Fibroblast of pulmonary artery (primary cell): ENCODE data around the gene DBN1.
A peak's percentile ranks its signal among the peaks of the same experiment; 100 is the strongest.

ENCODE experiments used
- DNase-seq: peaks from one replicate; pipeline ENCODE4 v3.0.0-alpha.2; 2010; ENCODE audit warnings: low read depth
- H3K4me3 ChIP-seq: replicated peaks from 2 replicates; pipeline ENCODE4 v1.5.1; 2011; ENCODE audit warnings: low read depth, mild to moderate bottlenecking, control low read depth, low read length, moderate library complexity
- TF ChIP-seq, protein P1 (sequence below): IDR thresholded peaks from 2 replicates; pipeline ENCODE4 v1.5.1; 2011; ENCODE audit warnings: mild to moderate bottlenecking, control low read depth, low read length, inconsistent platforms; ENCODE audit errors: missing control alignments

DBN1 gene

GRCh38 chr5:177471610-177472356, 1.7 kb downstream of the DBN1 start:
- H3K4me3 ChIP-seq: peak overlapping the region; percentile 77
- TF ChIP-seq, protein P1, sequence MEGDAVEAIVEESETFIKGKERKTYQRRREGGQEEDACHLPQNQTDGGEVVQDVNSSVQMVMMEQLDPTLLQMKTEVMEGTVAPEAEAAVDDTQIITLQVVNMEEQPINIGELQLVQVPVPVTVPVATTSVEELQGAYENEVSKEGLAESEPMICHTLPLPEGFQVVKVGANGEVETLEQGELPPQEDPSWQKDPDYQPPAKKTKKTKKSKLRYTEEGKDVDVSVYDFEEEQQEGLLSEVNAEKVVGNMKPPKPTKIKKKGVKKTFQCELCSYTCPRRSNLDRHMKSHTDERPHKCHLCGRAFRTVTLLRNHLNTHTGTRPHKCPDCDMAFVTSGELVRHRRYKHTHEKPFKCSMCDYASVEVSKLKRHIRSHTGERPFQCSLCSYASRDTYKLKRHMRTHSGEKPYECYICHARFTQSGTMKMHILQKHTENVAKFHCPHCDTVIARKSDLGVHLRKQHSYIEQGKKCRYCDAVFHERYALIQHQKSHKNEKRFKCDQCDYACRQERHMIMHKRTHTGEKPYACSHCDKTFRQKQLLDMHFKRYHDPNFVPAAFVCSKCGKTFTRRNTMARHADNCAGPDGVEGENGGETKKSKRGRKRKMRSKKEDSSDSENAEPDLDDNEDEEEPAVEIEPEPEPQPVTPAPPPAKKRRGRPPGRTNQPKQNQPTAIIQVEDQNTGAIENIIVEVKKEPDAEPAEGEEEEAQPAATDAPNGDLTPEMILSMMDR: no peak
- peak; percentile 57 for DNase-seq

DNA sequence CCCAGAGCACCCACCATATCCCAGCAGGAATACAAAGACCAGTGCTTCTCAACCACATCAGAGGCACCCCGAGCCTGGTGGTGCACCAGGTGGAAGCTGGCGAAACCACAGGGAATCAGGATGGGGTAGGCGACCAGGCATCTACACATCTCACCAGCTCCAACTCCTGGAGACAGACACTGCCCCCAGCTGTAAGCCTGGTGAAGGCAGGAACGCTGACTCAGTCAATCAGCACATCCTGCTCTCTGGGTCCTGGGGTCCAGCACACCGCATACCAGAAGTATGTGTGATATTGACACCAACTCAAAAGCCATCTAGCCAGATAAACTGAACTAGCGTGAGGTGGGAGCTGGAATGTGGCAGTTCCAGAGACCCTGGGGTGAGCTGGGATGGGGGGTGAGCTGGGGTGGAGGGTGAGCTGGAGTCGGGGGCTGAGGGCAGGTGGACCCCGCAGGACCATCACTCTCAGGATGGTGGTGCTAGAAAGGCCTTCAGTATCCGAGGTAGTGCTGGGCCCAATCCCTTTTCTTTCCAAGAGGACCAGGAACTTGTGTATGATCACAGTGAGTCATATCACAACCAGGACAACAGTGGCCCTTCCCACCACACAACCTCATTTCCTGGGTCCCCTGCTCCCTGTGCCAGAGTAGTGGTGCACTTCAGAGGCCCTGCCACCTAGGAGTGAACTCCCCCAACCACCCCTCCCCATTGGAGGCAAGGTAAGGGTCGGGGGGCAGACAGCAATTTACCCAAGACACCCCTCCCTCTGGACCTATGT, 2.5 kb downstream of the DBN1 start:
- no peak for DNase-seq
- H3K4me3 ChIP-seq: peak overlapping the region; percentile 77
- TF ChIP-seq, protein P1: no peak

GRCh38 chr5:177469750-177470525, 3.5 kb downstream of the DBN1 start:
- H3K4me3 ChIP-seq: no peak overlapping the region
- TF ChIP-seq, protein P1: no peak
- DNase-seq: no peak

- TF ChIP-seq, protein P1: no peak
- no peak for DNase-seq
- H3K4me3 ChIP-seq: no peak overlapping the region
Observed at GRCh38 chr5:177468685-177469628, 4.5 kb downstream of the DBN1 start.

DNA sequence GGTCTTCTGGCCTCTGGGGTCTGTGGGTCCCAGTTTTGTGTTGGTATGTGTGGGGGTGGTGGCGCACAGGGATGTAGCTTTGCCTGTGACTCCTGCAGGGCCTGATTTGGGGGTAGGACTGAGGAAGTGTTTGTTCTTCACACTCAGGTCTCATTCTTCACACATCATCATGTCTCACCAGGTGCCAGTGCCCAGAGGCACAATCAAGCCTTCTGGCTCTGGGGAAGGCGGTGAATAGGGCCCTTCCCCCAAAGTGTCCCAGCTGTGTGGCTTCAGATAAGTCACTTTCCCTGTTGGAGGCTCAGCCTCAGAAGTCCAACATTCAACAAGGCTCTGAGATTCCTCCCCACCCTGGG, 5.1 kb downstream of the DBN1 start:
- DNase-seq: no peak
- TF ChIP-seq, protein P1: no peak
- H3K4me3 ChIP-seq: no peak overlapping the region

GRCh38 chr5:177467436-177467835, 6.0 kb downstream of the DBN1 start:
- DNase-seq: no peak
- TF ChIP-seq, protein P1: no peak
- no peak overlapping the region for H3K4me3 ChIP-seq
